ENCODE measurements around the gene TMEM101.

DNA sequence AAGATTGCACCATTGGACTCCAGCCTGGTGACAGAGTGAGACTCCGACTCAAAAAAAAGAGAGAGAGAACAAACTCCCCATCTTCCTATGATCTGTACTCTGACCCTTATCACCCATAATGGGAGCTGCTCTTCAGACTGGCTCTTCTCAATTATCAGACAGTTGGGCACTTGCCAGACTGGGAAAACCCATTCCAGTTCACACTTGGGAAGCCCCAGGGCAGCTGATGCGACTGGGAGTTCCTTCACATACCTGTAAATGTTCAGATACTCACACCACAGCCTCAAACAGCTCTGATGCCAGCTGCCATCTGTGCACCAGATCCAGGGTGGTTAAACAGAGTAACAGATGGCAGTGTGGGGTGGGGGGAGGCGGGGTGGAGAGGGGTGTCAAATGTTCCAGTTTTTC is 23.8 kb upstream of the TMEM101 start:
- no peak for TF ChIP-seq TARDBP (IDR thresholded peaks at IDR 0.05)
- TF ChIP-seq LEF1 (IDR thresholded peaks at IDR 0.05; ENCODE audit: borderline replicate concordance), result no peak
- TF ChIP-seq HDGF (IDR thresholded peaks at IDR 0.05; ENCODE audit: borderline replicate concordance), result no peak
- no peak for TF ChIP-seq SUZ12 (IDR thresholded peaks at IDR 0.05)

Measured in HEK293T (cell line).